Inflammatory macrophage treated with lipopolysaccharide for 4 hours (primary cell): ENCODE data around the gene CDC20.
"Not testable (repeated sequence)": the region's sequence is repeated elsewhere in the genome, so short reads cannot be mapped to it uniquely, and the experiment has no call there.

Experiments
- DNase-seq: peaks from one replicate; pipeline ENCODE4 v3.0.0-alpha.2; 2020

Gene CDC20

GRCh38 chr1:43386676-43387075 is 27.9 kb downstream of the CDC20 start:
- DNase-seq: no peak

GRCh38 chr1:43387976-43388599 is 29.3 kb downstream of the CDC20 start:
- DNase-seq: peak; percentile 89

- DNase-seq: peak; percentile 14
Measured at GRCh38 chr1:43388613-43389012, 29.8 kb downstream of the CDC20 start.

- DNase-seq: peak; percentile 96
Measured at GRCh38 chr1:43389326-43390313, 30.8 kb downstream of the CDC20 start, which contains the start of the genes MED8 and SZT2. Gene MED8, minus strand, starts transcription at chr1:43389800. Its CDS starts 36 bp downstream, at chr1:43389764. Gene SZT2, plus strand, starts transcription at chr1:43389899. Its CDS starts 70 bp downstream, at chr1:43389969.

- DNase-seq: no peak
Measured at GRCh38 chr1:43392702-43393101, 33.9 kb downstream of the CDC20 start.

- no peak for DNase-seq
Measured at GRCh38 chr1:43395523-43395922, 36.7 kb downstream of the CDC20 start.

- no peak for DNase-seq
Measured at GRCh38 chr1:43396059-43396458, 37.3 kb downstream of the CDC20 start.

GRCh38 chr1:43398227-43398626 is 39.4 kb downstream of the CDC20 start:
- DNase-seq: no peak

- not testable (repeated sequence) for DNase-seq
Measured at GRCh38 chr1:43400441-43400840, 41.7 kb downstream of the CDC20 start.

- no peak for DNase-seq
Measured at GRCh38 chr1:43402089-43402865, 43.5 kb downstream of the CDC20 start.

- DNase-seq: no peak
Measured at GRCh38 chr1:43404353-43404752, 45.6 kb downstream of the CDC20 start.

GRCh38 chr1:43405219-43405875 is 46.6 kb downstream of the CDC20 start:
- DNase-seq: no peak

GRCh38 chr1:43405876-43406234 is 47.1 kb downstream of the CDC20 start:
- no peak for DNase-seq

- no peak for DNase-seq
Measured at GRCh38 chr1:43410571-43410970, 51.8 kb downstream of the CDC20 start.
